M059J (cell line): ENCODE measurements around the gene ADGRG7. TPM values are rescaled to one million over a fixed set of nuclear protein-coding genes. Genes with fewer than 3 reads are reported as not detected.
"Not testable (repeated sequence)": the region's sequence is repeated elsewhere in the genome, so short reads cannot be mapped to it uniquely, and the experiment has no call there.

Experiments
- DNase-seq: peaks from one replicate; pipeline ENCODE4 v3.0.0-alpha.2; 2012; ENCODE audit warnings: low read depth
- total RNA-seq: library from RNA; depleted of rRNA; stranded (reverse); fragments of >200 nt; shearing (Covaris generic); gene quantifications from 2 replicates; pipeline ENCODE4 v1.2.3, GENCODE V29; 2014; rRNA removed

Gene ADGRG7, protein sequence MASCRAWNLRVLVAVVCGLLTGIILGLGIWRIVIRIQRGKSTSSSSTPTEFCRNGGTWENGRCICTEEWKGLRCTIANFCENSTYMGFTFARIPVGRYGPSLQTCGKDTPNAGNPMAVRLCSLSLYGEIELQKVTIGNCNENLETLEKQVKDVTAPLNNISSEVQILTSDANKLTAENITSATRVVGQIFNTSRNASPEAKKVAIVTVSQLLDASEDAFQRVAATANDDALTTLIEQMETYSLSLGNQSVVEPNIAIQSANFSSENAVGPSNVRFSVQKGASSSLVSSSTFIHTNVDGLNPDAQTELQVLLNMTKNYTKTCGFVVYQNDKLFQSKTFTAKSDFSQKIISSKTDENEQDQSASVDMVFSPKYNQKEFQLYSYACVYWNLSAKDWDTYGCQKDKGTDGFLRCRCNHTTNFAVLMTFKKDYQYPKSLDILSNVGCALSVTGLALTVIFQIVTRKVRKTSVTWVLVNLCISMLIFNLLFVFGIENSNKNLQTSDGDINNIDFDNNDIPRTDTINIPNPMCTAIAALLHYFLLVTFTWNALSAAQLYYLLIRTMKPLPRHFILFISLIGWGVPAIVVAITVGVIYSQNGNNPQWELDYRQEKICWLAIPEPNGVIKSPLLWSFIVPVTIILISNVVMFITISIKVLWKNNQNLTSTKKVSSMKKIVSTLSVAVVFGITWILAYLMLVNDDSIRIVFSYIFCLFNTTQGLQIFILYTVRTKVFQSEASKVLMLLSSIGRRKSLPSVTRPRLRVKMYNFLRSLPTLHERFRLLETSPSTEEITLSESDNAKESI
- total RNA-seq = not detected in 2 replicates

DNA sequence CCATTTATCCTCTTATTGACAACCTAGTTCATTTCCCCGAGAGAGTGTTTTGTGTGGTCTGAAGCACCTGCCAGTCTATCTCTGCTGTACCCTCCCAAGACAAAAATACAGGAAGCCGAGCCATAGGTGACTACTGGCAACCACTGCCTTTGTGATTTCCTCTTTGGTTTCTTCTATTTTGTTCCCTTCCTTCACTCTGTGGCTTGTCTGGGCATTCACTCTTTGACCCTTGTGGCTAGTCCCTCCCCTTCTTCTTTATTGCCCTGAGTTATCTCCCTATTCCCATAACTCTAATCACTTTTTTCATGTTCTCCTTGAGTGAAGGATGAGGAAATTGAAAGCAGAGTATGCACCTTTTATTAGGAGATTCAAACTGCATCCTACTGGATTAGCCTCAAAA, at the start of gene ADGRG7:
TSS of gene ADGRG7 (plus strand) at position 297 of the 400 bp plus-strand sequence. CDS start 256 bp downstream, outside the sequence.
- no peak for DNase-seq

DNA sequence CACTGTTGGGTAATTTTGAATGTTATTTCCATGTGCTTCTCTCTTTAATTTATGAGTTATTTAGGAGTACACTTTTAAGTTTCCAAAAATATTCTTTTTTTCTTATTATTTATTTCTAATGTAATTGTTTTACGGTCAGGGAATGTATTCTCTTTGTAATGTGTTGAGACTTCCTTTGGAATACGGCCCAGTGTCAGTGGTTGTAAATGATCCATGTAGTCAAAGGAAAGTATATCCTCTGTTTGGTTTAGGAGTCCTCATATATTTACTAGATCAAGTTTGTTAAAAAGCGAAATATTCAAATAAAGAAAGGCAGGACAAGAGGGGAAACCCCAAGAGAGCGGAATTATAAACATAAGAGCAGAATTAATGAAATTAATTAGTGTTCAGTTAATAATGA, 49.0 kb upstream of the ADGRG7 start:
- no peak for DNase-seq

DNA sequence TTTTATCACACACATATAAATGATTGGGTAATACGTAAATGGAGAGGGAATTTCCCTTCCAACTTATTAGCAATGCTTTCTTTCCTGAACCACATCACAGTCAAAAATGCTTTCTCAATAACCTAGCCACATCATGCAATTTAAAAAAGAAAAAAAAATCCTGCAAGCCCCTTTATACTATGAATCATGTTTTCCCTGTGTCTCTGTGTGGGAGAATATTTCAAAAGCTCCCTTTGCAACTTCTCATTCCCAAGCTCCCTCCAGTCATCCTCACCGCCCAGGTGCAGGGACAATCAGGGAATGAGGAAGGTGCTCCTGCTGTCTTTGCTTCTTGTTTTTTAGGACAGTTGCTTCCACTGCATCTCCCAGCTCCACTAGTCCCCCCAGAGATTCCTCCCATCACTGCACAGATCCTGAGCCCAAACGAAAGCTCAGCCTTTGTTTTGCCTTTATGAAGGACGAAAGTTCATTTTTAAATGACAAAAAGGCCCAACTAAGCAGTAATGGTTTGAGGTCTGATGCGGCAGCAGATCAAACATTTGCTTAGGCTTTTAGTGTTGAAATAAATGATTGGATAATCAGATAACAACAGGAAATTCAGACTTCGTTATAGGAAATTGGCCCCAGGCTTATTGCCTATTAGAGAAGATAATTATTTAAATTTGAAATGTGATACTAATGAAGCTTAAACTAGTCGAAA, 47.8 kb upstream of the ADGRG7 start:
- DNase-seq = peak; percentile 56

DNA sequence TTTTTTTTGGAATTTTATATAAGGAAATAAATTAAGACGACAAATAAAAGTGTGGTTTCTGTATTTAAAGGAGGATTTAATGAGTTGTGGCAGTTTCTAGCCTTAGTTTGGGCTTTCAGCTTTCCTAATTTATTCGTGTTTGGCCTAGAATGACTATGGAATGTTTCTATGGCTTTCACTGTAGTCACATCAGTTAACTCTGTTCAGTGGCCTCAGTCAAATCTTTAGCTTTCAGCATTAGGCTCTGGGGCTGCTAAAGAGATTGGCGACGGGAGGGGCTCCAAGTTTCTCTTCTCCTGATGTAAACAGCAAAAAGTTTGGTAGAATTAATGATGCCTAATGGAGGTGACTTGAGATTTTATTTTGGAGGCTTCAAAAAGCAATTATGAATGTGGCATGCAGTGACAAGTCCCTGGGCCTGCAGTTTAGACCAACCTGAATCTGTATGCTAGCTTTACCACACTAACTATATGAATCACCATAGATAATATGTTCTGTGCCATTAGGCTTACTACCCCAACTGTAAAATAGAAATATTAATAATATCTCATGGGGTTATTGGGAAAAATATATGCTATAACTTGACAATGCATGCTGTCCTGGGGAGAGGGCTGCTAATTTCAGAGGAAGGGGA, 47.1 kb upstream of the ADGRG7 start:
- peak; percentile 20 for DNase-seq

DNA sequence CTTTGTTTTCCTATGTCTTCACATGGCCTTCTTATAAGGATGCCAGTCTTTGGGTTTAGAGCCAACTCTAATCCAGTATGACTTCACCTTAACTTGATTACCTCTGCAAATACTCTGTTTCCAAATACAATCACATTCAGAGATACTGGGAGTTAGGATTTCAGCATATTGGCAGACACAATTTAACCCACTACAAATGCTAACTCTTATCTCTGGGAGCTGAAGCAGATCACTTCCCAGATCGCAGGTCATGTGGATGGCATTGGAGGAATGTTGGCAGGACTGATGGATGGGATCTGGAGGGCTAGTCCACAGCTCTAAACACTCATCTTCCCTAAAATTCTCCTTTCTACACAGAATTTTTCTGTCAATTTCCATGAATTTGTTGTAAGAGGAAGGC, 46.2 kb upstream of the ADGRG7 start:
- no peak for DNase-seq

DNA sequence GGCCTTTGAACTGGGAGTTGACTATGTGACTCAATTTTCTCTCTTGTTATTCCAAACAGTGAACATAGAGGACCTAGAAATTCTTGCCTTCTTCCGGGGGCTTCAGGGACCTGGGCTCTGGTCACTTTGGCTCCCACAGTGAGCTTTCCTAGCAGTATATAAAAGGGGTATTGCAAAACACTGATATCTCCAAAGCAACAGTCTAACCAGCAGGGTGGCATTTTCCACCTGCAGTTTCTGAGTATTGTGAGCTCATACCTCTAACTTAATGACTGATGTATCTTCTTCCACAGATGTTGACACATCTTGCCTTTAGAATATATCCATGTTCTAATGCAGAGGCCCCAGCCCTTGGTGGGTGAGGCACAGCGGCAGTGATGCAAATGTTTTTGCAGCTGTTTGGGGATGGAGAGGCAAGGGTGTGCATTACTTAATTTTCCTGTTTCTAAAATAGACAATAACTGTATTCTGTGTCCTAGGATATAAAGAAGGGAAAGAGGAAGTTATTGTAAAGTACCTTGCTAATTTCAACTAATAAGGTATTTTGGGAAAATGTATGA, 45.7 kb upstream of the ADGRG7 start:
- no peak for DNase-seq

DNA sequence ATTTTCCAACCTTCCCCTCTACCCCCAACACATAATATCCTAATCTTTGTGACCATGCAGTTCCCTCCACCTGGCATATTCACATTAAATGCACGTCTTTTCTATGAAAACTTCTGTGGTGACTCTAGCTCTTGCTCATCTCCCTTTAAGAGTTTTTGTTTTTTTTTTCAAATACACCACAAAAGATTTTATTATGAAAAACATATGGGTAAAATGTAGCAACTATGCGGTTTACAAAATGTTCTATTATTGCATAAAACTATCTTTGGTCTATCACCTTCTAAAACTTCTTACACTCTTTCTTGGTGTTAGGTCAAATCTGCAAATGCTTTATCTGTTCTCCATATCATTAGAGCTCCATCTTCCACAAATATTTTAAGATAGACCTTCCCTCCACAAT, 38.6 kb upstream of the ADGRG7 start:
- DNase-seq = no peak

DNA sequence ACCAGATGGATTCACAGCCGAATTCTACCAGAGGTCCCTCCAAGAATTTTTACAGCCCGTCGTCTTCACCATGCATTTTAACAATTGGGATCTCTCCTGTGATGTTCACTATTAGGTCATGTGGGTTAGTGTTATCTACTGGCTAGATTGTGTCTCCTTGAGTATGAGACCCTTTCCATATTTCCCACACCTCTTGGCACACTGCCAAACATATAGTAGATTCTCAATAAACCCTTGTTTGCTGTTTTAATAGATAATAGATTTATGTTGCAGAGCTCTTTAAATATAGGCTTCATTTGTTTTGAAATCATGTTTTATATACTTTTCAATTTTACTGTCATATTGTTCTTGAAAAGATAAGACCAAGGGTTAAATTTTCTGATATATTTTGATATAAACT, 34.9 kb upstream of the ADGRG7 start:
- no peak for DNase-seq

DNA sequence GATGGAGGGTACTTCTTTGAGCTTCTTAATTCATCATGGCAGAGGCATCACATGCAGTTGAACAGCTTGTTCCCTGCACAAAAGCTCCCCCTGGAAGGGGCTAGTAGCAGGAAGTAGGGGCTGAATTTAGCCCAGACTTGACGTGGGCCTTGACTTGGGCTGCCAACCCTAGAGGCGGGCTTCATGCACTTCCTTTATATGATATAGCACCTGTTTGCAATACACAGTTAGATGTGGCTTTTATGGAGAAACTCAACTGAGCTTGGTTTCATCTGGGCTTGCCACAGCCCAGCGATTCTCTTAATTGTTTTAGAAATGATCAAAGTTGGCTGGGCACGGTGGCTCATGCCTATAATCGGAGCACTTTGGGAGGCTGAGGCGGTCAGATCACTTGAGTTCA, 33.7 kb upstream of the ADGRG7 start:
- no peak for DNase-seq

DNA sequence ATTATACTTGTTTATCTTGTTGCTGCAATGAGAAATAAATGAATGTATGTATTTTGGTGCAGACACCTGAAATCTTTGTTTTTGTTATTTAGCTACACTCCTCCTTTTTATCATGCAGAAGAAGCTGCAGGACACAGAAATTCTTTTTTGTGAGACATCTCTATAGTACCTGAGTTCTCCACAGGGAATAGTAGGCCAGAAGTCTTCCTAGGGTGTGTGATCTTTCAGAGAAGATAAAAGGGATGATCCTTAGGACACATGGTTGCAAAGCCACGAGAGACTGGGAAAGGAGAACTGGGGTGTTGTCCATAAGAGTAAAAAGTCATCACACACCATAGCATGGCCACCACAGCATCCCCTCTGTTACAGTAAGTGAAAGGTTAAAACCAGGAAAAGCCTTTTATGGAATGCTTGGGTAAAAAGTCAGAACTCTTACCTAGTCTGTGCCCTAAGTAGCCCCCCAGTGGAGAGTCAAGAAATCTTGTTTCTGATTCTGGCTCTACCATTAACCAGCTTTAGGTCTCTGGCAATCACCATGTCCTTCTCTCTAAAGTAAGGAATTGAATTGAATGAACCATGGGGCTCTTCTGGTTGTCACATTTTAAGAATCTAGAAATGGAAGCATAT, 31.9 kb upstream of the ADGRG7 start:
- DNase-seq = no peak

DNA sequence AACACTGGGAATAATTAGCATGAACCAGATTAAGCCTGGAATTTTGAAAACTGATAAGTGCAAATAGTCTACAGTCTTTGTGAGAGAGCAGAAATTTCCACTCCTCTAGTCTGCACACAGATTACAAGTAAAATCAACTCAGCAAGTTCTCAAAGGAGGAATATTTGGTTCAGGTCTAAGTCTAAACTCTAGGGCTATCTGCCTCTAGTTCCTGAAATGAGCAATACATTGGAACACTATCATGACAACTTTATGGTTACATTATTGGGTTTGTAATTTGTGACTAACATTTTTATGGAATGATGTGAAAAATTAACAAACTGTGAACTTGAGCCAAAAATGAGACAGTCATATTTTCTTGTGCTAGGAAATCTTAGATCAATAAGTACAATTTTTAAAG, 30.8 kb upstream of the ADGRG7 start:
- DNase-seq = no peak

DNA sequence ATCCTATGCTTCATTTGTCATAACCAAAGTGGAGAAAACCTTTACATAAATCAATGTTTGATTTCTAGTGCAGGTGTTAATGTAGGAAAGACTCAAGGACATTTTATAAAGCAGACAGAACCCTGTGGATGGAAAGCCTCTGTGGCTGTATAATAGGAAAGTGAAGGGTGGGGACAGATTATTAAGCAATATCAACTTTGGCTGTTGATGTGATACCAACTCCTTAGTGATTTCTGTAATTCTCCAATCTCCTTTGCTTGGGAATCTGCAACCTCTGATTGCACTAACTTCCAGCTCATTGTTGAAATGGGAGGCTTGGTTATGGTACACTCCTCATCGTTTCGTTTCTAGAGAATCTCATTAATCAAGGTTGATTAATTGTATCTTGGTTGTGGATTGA, 29.3 kb upstream of the ADGRG7 start:
- DNase-seq = no peak

DNA sequence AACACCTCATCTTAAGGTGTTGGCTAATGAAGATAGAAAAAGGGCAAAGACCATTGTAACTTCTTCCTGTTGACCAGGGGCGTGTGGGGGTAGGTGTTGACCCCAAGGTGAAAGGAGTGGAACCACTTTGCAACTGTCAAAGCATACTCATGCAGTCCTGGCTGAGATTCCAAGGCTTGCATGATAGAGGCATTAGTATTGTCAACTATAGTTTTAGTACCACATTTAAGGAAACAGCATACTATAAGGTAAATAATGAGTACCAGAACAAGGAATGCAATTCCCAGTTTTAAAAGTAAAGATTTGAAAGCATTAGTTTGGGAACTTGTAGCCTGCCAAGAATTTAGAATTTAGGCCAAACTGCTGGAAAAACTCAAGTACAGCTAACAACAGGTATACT, 27.8 kb upstream of the ADGRG7 start:
- no peak for DNase-seq

DNA sequence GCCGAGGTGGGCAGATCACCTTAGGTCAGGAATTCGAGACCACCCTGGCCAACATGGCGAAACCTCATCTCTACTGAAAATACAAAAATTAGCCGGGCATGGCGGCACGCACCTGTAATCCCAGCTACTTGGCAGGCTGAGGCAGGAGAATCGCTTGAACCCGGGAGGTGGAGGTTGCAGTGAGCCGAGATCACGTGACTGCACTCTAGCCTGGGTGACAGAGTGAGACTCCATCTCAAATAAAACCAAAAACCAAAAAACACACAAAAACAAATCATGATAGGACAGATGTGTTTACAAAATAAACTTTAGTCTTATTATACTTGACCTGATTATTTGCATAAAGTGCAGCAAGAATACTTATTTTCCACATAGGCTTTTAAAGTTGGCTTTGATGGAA, 27.2 kb upstream of the ADGRG7 start:
- DNase-seq = not testable (repeated sequence)

DNA sequence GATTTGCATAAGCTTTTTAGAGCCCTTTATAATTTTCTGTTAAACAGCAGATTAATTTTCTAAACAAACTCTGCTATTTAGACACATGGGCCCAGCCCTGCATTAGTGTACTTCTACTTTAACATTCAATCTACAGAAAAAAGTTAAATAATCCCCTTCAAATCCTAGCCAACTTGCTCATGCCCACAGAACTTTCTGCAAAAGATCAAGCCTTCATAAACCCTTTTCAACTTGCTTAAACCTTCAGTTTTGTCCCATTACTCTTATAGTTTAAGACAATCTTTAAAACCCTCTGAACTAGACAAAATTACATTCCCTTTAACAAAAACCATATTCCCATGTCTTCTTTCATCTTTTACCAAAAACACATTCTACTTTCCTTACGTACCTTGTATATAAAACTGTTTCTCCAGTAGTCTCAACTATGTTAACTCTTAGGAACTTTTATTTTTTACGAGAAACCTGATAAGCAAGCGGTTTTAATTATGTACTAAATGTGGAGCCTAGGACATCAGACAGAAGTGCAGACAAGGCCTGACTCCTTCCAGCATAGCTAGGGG, 25.2 kb upstream of the ADGRG7 start:
- DNase-seq = no peak

DNA sequence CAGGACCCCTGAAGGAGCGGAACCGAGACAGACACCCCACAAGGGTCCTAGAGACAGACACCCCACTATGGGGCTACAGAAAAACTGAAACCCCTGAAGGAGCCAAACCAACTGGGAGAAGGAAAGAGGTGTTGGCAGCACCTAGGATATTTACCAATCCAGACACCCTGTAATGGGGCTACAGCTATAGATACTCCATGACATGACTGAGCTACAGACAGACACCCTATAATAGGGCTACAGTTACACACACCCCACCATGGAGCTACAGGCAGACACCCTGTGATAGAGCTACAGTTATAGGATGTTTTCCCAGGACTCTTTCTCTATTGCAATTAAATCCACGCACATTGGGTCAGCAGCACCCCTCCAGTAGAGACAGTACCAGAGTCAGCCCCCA, 22.6 kb upstream of the ADGRG7 start:
- DNase-seq = no peak

DNA sequence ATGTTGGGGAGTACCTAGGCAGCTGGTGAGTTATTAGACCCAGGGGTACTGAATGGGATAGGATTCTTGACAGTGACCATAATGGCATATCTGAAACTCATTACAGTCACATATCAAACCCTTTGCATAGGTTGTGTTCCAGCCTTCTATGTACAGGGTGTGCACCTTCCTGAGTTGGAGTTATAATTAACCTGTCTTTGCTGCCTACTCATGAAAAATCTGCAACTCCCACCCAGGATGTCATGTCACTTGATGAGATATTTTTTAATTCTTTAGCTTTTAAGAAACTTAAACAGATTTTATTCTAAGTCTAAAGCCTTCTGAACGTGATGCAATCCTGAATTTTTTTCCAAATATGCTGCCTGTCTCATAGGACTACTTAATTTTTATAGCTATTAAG, 21.1 kb upstream of the ADGRG7 start:
- no peak for DNase-seq

DNA sequence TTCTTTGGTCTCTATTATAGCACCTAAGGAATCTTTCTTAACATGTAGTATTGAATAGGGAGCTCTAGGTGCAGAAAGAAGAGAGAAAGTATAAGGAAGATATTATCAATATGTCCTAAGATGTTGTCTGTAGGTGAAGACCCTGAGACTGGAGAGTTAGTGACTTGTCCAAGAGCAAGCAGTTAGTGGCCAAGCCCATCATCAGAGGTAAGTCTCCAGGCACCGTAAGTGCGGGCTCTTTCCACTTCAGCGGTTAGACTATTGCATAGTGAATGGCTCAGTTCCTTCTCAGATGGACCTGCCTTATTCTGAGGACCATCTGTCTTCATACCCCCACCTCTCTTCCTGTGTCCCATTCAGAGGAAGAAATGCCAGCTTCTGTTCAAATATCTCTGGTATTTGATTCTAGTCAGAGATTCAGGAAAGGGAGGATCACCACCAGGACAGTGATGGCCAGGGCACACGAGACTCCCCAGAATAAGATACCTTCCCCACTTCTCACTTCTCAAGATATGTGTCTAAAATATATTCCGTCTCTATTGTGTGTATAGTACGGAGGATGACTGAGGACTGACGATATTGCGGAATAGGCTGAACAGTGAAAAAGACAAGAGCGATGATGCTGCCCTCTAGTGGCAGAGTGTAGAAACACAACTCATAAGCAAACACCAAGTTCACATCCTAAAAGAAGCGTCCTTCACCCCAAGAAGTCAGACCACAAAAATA, 19.1 kb upstream of the ADGRG7 start:
- DNase-seq = peak; percentile 78

DNA sequence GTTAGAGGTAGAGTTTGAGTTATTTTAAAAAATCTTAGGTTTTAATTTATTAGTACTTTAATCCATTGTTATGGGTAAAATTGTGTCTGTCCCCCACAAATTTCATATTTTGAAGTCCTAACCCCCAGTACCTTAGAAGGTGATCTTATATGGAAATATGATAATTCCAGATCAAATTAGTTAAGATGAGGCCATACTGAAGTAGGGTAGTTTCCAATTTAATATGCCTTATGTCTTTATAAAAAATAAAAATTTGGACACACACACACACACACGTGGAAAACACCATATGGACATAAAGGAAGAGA, 18.6 kb upstream of the ADGRG7 start:
- DNase-seq = no peak

DNA sequence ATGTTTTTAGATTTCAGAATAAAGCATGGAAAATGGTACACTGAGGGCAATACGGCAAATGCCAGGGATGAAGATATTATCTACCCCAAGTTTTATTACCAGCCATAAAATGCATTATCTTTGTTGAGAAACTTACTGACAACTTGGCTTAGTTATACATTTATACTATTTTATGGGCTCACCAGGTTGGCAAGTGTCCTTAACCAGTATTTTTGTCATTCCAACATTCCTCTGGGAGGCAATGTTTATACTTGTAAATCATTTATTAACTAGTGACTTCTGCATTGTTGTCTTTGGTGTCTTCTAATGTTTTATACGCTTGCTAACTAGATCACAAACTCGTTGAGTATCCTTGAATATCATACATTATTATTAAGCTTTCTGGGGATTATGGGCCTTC, 18.0 kb upstream of the ADGRG7 start:
- DNase-seq = peak; percentile 31
